ENCODE results near the gene KIAA1614.

DNA sequence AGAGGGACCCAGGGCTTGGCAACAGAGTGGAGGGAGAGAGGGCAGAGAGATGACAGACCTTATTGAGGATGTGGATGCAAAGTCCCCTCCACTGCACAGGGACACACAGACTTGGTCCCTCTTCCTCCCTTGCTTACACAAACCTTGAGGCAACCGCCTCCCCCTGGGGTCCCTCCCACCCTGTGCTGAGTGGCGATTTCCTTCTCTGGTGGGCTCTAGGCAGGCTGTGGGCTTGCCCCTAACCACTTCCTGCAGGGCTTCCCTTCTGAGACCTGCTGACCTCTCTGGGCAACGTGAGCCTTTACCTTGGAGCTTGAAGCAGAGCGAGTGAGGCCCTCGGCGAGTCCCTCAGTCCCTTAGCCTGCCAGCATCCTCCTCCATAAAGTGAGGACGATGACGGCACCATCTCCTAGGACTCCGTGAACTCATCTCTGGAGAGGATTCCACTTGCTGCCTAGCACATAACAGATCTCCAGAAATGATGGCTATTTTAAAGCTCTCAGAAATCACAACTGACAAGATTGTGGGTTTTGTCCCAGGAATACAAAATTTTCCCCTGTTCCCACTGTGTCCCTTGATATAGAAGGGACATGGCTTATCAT is 25.0 kb downstream of the KIAA1614 start:
- no peak for TF ChIP-seq TAF1 (IDR thresholded peaks at IDR 0.05; ENCODE audit: borderline replicate concordance, insufficient read depth, low read length)
- TF ChIP-seq POLR2AphosphoS5 (IDR thresholded peaks at IDR 0.05; ENCODE audit: low read depth, low read length): no peak
- no peak for TF ChIP-seq SIN3A (IDR thresholded peaks at IDR 0.05; ENCODE audit: borderline replicate concordance, insufficient read depth, low read length)
- no peak for TF ChIP-seq FOXP2 (optimal IDR thresholded peaks at IDR 0.05; ENCODE audit: borderline replicate concordance, extremely low read depth, extremely low read length, insufficient read depth)
- TF ChIP-seq, protein P1, sequence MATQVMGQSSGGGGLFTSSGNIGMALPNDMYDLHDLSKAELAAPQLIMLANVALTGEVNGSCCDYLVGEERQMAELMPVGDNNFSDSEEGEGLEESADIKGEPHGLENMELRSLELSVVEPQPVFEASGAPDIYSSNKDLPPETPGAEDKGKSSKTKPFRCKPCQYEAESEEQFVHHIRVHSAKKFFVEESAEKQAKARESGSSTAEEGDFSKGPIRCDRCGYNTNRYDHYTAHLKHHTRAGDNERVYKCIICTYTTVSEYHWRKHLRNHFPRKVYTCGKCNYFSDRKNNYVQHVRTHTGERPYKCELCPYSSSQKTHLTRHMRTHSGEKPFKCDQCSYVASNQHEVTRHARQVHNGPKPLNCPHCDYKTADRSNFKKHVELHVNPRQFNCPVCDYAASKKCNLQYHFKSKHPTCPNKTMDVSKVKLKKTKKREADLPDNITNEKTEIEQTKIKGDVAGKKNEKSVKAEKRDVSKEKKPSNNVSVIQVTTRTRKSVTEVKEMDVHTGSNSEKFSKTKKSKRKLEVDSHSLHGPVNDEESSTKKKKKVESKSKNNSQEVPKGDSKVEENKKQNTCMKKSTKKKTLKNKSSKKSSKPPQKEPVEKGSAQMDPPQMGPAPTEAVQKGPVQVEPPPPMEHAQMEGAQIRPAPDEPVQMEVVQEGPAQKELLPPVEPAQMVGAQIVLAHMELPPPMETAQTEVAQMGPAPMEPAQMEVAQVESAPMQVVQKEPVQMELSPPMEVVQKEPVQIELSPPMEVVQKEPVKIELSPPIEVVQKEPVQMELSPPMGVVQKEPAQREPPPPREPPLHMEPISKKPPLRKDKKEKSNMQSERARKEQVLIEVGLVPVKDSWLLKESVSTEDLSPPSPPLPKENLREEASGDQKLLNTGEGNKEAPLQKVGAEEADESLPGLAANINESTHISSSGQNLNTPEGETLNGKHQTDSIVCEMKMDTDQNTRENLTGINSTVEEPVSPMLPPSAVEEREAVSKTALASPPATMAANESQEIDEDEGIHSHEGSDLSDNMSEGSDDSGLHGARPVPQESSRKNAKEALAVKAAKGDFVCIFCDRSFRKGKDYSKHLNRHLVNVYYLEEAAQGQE (IDR thresholded peaks at IDR 0.05; ENCODE audit: insufficient read depth in 1 of 2, low read depth in 2 of 2, low read length in 2 of 2): no peak

Data from PFSK-1 (cell line).